GM18517 (cell line): ENCODE results near the gene ERICH4.
"Not testable (repeated sequence)": the region's sequence is repeated elsewhere in the genome, so short reads cannot be mapped to it uniquely, and the experiment has no call there.

Source experiments
- ATAC-seq: cut with Tn5 transposase; IDR thresholded peaks from one replicate; pipeline ENCODE4 v1.9.1; 2021; ENCODE audit warnings: mild to moderate bottlenecking, moderate library complexity; ENCODE audit not compliant: unreplicated experiment

Gene ERICH4

DNA sequence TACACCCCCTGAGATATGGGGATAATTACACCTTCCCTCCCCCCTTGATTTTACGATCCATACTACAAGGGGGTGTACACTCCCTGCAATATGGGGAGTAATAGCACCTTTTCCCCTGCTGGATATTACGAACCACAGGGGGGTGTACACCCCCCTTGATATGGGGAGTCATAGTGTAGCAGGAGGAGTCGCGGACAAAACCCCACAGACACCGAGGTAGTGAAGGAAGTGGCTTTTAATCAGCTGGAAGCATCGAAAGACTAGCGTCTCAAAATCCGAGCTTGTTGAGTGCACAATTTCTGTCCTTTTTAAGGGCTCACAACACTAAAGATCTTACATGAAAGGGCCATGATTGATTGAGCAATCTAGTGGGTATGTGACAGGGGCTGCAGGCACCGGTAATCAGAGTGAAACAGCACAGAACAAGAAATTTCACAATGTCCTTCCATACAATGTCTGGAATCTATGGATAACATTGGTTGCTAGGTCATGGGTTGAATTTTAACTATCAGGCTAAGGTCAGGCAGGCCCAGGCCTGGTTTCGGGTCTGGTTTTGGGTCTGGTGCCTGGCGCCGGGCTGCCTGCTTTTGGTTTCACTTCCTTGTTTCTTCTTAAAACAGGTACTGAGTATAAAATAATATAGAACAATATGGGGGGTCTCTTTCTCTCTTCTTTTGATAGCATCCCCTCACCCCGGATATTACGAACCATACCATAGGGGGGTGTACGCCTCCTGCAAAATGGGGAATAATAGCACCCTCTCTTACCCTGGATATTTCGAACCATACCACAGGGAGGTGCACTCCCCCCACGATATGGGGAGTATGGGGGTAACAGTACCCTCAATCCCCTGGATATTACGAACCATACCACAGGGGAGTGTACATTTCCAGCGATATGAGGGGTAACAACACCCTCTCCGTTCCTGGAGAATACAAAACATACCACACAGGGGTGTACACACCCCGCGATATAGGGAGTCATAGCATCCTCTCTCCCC is 20.6 kb downstream of the ERICH4 start:
- not testable (repeated sequence) for ATAC-seq

DNA sequence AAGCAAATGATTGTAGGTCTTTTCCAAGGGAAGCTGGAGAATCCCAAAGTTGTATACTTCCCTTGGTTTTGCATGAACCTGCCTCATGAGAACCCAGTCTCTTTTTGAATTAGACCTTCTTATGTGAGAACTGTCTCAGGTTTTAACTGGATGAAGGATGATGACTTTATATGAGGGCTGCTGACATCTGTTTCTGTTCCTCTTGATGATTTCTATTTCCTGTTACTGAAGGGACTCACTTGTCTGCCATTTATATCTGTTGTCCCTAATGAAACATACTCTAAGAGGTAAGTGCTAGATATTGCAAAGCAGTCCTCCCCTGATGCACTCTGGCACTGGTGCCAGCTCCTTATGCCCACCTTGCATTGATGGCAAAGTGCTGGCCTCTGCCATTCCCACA is 33.6 kb downstream of the ERICH4 start:
- ATAC-seq: no peak

DNA sequence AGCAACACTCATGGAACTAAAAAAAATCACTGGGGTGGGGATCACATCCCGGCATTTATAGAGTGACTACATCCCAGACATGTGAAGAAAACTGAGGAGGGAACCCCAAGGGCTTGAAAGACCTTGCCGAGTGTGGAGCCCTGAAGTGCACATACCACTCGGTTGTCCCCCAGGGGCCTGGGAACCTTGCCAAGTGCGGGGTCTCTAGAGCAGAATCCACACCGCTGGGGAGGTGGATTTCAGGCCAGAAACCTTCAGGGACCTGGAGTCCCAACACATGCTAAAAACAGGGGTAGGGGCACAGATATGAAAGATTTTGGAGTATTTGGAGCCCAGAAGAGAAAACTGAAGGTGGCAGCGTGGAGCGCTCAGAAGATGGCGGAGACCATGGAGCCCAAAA is 35.2 kb downstream of the ERICH4 start:
- ATAC-seq: no peak

DNA sequence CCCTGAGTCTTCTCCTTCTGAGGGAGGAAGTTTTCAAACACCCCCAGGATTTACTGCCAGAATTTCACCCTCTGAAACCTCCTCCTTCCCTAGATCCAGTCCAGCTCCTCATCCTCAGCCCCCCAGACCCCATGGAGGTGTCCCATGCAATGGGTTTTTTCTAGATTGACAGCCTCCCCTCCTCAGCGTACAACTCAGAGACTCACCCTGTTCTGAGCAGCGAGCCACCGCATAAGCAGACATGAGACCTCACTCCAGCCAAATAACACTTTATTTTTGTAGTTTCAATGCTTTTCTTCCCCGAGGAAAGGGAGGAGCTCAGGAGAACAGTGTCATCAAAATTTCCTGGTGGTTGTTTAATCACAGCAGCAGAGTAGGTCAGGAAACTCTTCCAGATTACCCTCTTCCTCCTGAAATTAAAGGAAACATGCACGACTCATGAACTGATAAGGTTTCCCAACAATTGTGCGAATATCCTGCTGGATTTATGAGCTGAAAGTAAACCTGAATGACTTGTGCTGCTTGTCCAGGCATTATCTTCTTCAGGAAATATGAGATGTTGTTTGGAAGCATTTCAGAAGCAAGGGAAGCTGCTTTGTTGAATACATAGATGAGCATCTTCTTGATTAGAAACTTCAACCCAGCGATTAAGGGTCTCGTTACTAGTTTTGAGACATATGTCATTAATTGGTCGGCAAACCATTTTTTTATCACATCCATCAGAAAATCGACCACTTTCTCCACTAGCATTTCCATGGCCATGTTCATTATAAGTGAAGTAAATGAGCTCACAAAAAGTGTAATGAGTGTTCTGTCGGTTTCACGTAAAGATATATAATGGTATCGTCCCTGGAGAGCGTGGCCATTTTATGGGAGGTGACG is 36.2 kb downstream of the ERICH4 start:
- ATAC-seq: no peak

DNA sequence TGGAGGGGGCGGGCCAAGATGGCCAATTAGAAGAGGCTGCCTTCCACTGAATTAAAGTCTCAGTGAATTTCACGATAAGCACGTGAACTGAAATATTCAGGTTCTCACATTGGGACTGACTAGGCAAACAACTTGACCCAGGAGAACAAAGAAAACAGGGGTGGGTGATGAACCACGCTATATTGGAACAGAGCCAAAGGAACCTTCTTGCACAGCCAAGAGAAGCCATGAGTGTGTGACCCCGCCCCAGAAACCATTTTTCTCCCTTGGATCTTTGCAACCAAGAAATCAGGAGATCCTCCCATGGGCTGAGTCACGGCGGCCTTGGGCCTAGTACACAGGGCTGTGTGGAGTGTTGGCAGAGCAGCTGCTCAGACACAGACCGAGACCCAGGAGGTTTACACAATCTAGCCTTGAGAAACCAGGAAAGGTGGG is 36.8 kb downstream of the ERICH4 start:
- no peak for ATAC-seq

DNA sequence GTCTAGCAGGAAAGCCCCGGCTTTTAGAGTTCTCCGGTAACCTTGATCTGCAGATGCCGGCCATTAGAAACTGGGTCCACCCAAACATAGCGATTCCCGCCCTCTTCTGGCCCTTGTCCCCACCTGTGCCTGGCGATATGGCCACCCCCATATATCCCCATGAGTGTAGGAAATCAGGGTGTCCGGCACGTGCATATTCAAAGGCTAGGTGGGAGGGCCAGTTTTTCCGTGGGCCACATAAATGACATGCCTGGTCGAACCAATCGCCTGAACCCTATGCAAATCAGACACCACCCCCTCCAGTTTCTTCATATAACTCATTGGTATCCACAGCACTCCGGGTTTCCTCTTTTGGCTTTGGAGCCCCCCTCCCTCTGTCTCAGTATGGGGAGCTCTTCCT is 37.4 kb downstream of the ERICH4 start:
- no peak for ATAC-seq

DNA sequence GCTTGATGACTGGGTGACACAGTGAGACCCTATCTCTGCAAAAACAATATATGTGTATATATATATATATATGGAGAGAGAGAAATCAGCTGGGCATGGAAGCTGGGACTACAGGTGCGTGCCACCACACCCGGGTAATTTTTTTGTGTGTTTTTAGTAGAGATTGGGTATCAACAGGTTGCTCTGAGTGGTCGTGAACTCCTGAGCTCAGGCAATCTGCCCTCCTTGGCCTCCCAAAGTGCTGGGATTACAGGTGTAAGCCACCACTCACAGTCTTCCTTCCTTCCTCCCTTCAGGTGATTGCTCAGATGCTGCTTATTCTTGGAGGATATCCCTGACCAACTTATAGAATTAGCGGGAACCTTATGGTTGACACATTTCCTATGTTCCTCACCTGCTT is 41.9 kb downstream of the ERICH4 start:
- ATAC-seq: no peak

DNA sequence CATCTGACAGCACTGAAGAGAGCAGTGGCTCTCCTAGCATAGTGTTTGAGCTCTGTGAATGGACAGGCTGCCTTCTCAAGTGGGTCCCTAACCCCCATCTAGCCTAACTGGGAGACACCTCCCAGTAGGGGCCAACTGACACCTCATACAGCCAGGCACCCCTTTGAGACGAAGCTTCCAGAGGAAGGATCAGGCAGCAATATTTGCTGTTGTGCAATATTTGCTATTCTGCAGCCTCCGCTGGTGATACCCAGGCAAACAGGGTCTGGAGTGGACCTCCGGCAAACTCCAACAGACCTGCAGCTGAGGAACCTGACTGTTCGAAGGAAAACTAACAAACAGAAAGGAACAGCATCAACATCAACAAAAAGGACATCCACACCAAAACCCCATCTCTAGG is 44.0 kb downstream of the ERICH4 start:
- not testable (repeated sequence) for ATAC-seq

DNA sequence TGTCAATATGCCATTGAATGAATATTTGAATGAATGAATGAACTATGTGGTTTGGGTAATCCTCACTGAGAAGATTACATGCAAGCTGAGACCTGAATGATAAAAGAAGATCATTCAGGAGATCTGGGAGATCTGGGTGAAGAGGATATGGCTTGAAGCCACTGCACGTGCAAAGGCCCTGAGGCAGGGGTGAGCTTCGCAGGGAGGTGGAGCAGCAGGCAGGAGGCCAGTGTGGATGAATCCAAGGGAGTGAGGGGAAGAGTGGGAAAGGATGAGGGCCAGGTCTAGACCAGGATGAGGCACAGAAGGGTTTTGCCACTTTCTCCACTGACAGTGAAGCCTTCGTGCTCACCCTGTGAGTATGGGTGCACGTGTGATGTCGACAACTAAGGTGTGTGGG is 49.9 kb downstream of the ERICH4 start:
- ATAC-seq: no peak
